Activated naive CD4-positive, alpha-beta T cell treated with anti-CD3 and anti-CD28 coated beads, Interleukin-2, amount 50 U/mL, for 24 hours (primary cell): ENCODE data around the gene SHLD1.
A peak's percentile ranks its signal among the peaks of the same experiment; 100 is the strongest.
"Not testable (repeated sequence)": the region's sequence is repeated elsewhere in the genome, so short reads cannot be mapped to it uniquely, and the experiment has no call there.

Experiments
- H3K27ac Mint-ChIP-seq: one replicate; pipeline ENCODE4 v1.8.0; 2021; ENCODE audit warnings: mild to moderate bottlenecking, mixed read lengths
- H3K27me3 Mint-ChIP-seq: one replicate; pipeline ENCODE4 v1.8.0; 2021; ENCODE audit warnings: mixed read lengths
- H3K36me3 Mint-ChIP-seq: one replicate; pipeline ENCODE4 v1.8.0; 2021; ENCODE audit warnings: mixed read lengths
- H3K4me1 Mint-ChIP-seq: one replicate; pipeline ENCODE4 v1.8.0; 2021; ENCODE audit warnings: mixed read lengths
- H3K4me3 Mint-ChIP-seq: one replicate; pipeline ENCODE4 v1.8.0; 2021; ENCODE audit warnings: mild to moderate bottlenecking, mixed read lengths
- H3K9me3 Mint-ChIP-seq: one replicate; pipeline ENCODE4 v1.8.0; 2021; ENCODE audit warnings: mixed read lengths

The SHLD1 gene

GRCh38 chr20:5753814-5754213, 3.6 kb downstream of the SHLD1 start:
- H3K4me1 Mint-ChIP-seq = peaks cover 51% of the 10 kb centered on the region
- no peak overlapping the region for H3K4me3 Mint-ChIP-seq
- H3K27ac Mint-ChIP-seq = no peak overlapping the region
- no peaks in the 10 kb centered on the region for H3K9me3 Mint-ChIP-seq
- H3K36me3 Mint-ChIP-seq = peaks cover 13% of the 10 kb centered on the region
- H3K27me3 Mint-ChIP-seq = no peaks in the 10 kb centered on the region

- Mint-ChIP-seq H3K9me3 (no peaks in the 10 kb centered on the region), H3K4me3 (no peak overlapping the region), H3K4me1 (peaks cover 43% of the 10 kb centered on the region), H3K27me3 (no peaks in the 10 kb centered on the region), H3K27ac (no peak overlapping the region), H3K36me3 (peaks cover 19% of the 10 kb centered on the region)
Measured at GRCh38 chr20:5757949-5758348, 7.7 kb downstream of the SHLD1 start.

DNA sequence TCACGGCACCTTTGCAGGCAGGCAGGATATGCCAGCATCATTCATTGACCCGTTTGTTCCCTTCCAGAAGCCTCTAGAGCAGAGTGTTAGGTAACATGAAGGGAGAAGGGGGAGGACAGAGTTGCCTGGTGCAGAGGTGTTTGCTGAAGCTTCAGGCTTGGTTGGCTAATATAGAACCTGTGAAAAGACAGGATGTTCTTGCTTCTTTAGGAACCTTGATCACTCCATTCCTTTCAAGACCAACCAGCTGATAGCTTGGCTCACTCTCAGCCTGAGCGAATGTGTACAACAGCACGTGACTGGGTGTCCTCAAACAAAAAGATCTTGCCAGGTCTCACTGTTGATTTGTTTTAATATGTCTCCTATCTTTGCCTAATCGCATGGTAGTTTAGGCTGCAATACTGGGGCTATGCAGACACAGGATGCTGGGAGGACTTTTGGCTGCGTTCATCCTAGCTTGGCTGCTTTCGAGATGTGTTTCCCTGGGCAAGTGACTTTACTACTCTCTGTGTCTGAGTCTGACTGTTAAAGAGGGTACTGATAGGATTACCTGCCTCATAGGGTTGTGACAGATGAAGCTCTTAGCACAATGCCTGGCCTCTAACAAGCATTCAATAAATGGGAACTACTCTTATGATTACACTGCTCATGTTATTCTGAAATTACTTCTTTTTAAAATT, 16.0 kb downstream of the SHLD1 start:
- peaks cover 13% of the 10 kb centered on the region for H3K36me3 Mint-ChIP-seq

DNA sequence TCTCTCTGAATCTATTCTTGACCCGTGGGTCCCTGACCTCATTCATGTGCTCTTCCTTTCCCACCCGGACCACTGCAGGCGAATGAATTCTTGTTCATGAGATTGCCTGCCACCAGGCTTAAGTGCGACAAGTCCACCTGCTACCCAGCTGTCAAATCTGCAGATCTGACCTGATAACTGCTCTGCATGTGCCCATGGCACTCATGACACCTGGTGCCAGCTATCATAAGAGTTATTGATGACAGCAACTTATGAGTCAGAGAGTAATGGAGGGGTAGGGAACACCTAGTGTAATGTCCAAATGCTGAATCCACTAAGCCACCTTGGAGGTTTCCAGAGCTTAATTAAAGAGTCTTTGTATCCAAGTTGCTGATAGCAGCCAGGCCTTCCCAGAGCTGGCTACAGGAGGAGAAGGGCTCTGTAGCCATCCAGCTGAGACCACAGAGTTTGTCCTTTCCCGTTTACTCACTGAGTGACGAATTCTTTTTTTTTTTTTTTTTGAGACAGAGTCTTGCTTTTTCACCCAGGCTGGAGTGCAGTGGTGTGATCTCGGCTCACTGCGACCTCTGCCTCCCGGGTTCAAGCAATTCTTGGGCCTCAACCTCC, 17.4 kb downstream of the SHLD1 start:
- Mint-ChIP-seq H3K4me3 (no peak overlapping the region), H3K9me3 (no peaks in the 10 kb centered on the region), H3K27ac (no peak overlapping the region), H3K36me3 (peaks cover 18% of the 10 kb centered on the region), H3K27me3 (no peaks in the 10 kb centered on the region), H3K4me1 (peaks cover 46% of the 10 kb centered on the region)

More for the DNA sequence above, 16.0 kb downstream of the SHLD1 start:
- H3K9me3 Mint-ChIP-seq = no peaks in the 10 kb centered on the region
- H3K4me3 Mint-ChIP-seq = no peak overlapping the region
- H3K27ac Mint-ChIP-seq = peak overlapping the region; percentile 82
- H3K27me3 Mint-ChIP-seq = no peaks in the 10 kb centered on the region
- H3K4me1 Mint-ChIP-seq = peaks cover 38% of the 10 kb centered on the region

DNA sequence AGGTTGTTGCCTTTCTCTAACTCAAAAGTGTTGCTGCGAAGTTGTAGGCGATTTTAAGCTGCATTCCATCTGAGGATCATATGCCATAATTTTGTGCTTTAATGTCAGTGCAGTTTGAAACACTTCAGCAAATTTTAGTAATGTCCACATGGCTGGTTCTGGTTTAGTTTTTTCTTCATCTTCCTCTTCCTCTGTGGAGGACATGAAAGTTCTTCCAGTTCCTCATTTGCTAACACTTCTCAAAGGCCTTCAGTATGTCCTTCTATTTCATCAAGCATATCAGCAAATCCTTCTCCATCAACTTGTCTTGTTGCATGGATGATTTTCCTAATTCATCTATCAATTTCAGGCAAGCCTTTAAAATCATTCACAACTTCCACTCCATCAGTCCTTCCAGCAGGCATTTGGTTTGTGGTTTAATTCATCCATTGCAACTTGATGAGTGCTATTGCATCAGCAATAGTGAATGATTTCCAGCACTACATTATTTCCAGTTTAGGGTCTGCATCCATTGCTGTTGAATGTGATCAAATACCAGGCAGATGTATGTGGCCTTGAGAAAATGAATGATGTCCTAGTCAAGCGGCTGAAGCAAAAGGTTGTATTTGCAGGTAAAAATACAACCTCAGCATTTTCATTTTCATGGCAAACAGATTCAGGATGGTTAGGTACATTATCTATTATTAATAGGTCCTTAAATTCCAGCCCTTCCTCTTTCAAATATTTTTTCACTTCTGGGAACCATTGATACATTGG, 20.2 kb downstream of the SHLD1 start:
- no peaks in the 10 kb centered on the region for H3K9me3 Mint-ChIP-seq
- peaks cover 45% of the 10 kb centered on the region for H3K4me1 Mint-ChIP-seq
- H3K27ac Mint-ChIP-seq = no peak overlapping the region
- H3K36me3 Mint-ChIP-seq = peaks cover 19% of the 10 kb centered on the region
- H3K4me3 Mint-ChIP-seq = no peak overlapping the region
- no peaks in the 10 kb centered on the region for H3K27me3 Mint-ChIP-seq

DNA sequence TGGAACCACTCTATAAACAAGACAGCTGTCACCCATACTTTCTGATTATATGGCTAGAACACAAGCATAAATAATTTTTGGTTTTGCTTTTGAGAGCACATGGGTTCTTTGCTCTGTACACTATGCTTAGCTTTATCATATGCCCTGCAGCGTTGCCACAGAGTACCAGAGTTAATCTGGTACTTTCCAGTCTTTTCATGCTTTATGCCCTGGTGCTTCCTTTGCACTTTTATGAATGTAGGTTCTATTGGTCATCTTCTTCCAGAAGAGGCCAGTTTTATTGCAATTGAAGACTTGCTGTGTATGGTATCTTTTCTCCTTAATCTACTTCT, 20.8 kb downstream of the SHLD1 start:
- H3K9me3 Mint-ChIP-seq = no peaks in the 10 kb centered on the region
- H3K4me1 Mint-ChIP-seq = peaks cover 45% of the 10 kb centered on the region
- no peak overlapping the region for H3K4me3 Mint-ChIP-seq
- no peak overlapping the region for H3K27ac Mint-ChIP-seq
- peaks cover 19% of the 10 kb centered on the region for H3K36me3 Mint-ChIP-seq
- no peaks in the 10 kb centered on the region for H3K27me3 Mint-ChIP-seq

DNA sequence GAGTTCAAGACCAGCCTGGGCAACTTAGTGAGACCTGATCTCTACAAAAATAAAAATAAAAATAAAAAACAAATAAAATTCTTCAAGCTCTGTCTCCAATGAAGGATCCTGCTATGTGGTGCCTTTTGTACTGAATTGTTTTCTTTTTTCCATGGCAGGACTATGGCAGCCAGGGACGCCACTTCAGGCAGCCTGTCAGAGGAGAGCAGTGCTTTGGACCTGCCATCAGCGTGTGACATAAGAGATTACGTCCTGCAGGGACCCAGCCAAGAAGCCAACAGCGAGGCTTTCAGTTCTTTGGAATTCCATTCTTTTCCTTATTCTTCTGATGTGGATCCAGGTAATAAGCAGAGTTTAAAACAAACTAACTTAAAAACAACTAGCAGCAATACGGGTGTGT, 22.5 kb downstream of the SHLD1 start:
- Mint-ChIP-seq H3K36me3 (peaks cover 14% of the 10 kb centered on the region), H3K4me1 (peaks cover 31% of the 10 kb centered on the region), H3K27me3 (no peaks in the 10 kb centered on the region), H3K9me3 (no peaks in the 10 kb centered on the region), H3K4me3 (no peak overlapping the region), H3K27ac (no peak overlapping the region)

- H3K36me3 Mint-ChIP-seq = peaks cover 14% of the 10 kb centered on the region
- no peak overlapping the region for H3K27ac Mint-ChIP-seq
- H3K4me3 Mint-ChIP-seq = no peak overlapping the region
- no peaks in the 10 kb centered on the region for H3K27me3 Mint-ChIP-seq
- H3K9me3 Mint-ChIP-seq = no peaks in the 10 kb centered on the region
- H3K4me1 Mint-ChIP-seq = peaks cover 27% of the 10 kb centered on the region
Measured at GRCh38 chr20:5773589-5773988, 23.4 kb downstream of the SHLD1 start.

- Mint-ChIP-seq H3K27ac (no peak overlapping the region), H3K4me1 (peaks cover 20% of the 10 kb centered on the region), H3K4me3 (no peak overlapping the region), H3K9me3 (no peaks in the 10 kb centered on the region), H3K36me3 (peaks cover 19% of the 10 kb centered on the region), H3K27me3 (no peaks in the 10 kb centered on the region)
Measured at GRCh38 chr20:5776077-5776476, 25.9 kb downstream of the SHLD1 start.

DNA sequence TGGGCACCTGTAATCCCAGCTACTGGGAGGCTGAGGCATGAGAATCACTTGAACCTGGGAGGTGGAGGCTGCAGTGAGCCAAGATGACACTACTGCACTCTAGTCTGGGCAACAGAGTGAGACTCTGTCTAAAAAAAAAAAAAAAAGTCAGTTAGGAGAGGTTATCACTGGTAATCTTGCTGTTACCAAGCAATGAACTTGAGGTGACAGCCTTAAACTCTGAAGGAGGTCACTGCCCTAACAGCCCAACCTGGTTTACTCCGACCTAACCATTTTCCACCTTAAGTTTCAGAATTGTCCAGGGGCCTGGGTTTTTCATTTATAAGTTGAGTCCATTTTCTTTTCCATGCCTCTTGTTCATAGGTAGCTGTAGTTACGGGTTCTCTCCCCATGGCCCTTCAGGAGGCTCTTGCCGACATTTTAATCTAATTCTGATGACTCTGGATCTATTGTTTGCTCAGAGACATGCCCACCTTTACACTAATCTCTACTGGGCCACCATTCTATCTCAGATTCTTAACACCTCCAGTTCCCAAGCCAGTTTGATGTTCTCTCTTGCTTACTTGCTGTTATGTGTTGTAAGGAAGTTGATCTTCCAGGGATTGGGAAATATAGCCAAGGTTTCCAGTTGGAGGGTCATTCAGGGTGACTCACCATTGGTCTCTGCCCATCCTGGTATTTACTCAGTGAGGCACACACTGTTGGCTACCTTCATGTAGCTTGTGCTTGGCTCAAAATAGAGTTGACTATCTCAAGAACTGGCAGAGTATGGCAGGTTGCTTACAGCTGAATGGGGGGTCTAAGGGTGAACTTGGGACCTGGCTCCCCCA, 29.1 kb downstream of the SHLD1 start:
- Mint-ChIP-seq H3K4me1 (peaks cover 7% of the 10 kb centered on the region), H3K36me3 (peaks cover 13% of the 10 kb centered on the region), H3K4me3 (no peak overlapping the region), H3K9me3 (no peaks in the 10 kb centered on the region), H3K27me3 (no peaks in the 10 kb centered on the region), H3K27ac (peak overlapping the region; percentile 18)

DNA sequence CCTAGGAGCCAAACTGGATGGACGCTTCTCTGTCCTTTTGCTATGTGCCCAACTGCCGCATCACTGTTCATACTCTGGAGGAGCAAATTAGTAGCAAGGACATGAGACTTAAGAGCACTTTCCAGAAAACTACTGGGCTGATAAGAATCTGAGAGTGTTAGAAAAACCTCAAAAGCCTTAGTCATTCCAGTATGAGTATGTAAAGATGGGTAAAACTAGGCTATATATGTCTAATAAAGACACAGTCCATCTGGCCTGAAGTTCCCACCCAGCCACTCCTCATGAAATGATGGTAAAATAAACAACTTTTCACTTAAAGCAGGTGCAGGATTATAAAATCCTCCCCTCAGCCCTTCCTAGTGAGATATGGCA, 30.6 kb downstream of the SHLD1 start:
- Mint-ChIP-seq H3K9me3 (no peaks in the 10 kb centered on the region), H3K4me3 (no peak overlapping the region), H3K27me3 (no peaks in the 10 kb centered on the region), H3K4me1 (peaks cover 7% of the 10 kb centered on the region), H3K36me3 (peaks cover 11% of the 10 kb centered on the region), H3K27ac (no peak overlapping the region)

- not testable (repeated sequence) for H3K27me3 Mint-ChIP-seq, H3K4me1 Mint-ChIP-seq, H3K27ac Mint-ChIP-seq, H3K4me3 Mint-ChIP-seq, H3K9me3 Mint-ChIP-seq
- peaks cover 11% of the 10 kb centered on the region for H3K36me3 Mint-ChIP-seq
Measured at GRCh38 chr20:5781367-5781766, 31.2 kb downstream of the SHLD1 start.

- Mint-ChIP-seq H3K27ac (peak overlapping the region; percentile 72), H3K27me3 (no peaks in the 10 kb centered on the region)
Measured at GRCh38 chr20:5781798-5782750, 31.9 kb downstream of the SHLD1 start.

GRCh38 chr20:5784735-5785134, 34.5 kb downstream of the SHLD1 start:
- Mint-ChIP-seq H3K27me3 (no peaks in the 10 kb centered on the region), H3K4me3 (no peak overlapping the region), H3K9me3 (no peaks in the 10 kb centered on the region), H3K36me3 (peaks cover 5% of the 10 kb centered on the region), H3K4me1 (peaks cover 14% of the 10 kb centered on the region), H3K27ac (no peak overlapping the region)

More at GRCh38 chr20:5781798-5782750, 31.9 kb downstream of the SHLD1 start:
- Mint-ChIP-seq H3K9me3 (no peaks in the 10 kb centered on the region), H3K36me3 (peaks cover 11% of the 10 kb centered on the region), H3K4me3 (no peak overlapping the region), H3K4me1 (peaks cover 11% of the 10 kb centered on the region)

DNA sequence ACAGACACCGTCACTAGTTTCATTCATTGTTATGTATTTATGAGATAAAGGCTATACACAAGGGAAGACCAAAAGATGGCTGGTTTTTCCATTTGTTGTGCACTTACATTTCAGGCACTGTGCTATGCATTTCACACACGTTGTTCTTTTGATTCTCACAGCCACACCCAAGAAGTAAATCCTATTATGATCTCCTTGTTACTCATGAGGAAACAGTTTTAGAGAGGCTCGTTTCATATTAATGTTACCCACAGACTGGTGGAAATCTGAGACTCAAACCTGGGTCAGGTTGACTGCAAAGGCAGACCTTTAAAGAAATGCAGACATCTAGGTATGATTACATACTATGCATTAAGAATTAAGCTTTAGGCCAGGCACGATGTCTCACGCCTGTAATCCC, 34.9 kb downstream of the SHLD1 start:
- Mint-ChIP-seq H3K4me1 (peaks cover 14% of the 10 kb centered on the region), H3K36me3 (peaks cover 5% of the 10 kb centered on the region), H3K4me3 (no peak overlapping the region), H3K27me3 (no peaks in the 10 kb centered on the region), H3K27ac (no peak overlapping the region), H3K9me3 (no peaks in the 10 kb centered on the region)
